GM18511 (cell line): ENCODE measurements around the gene MRPL12.
"Not testable (repeated sequence)": the region's sequence is repeated elsewhere in the genome, so short reads cannot be mapped to it uniquely, and the experiment has no call there.

Experiments
- ATAC-seq: cut with Tn5 transposase; IDR thresholded peaks from one replicate; pipeline ENCODE4 v1.9.1; 2021; ENCODE audit warnings: mild to moderate bottlenecking, moderate library complexity; ENCODE audit not compliant: unreplicated experiment

MRPL12 gene

DNA sequence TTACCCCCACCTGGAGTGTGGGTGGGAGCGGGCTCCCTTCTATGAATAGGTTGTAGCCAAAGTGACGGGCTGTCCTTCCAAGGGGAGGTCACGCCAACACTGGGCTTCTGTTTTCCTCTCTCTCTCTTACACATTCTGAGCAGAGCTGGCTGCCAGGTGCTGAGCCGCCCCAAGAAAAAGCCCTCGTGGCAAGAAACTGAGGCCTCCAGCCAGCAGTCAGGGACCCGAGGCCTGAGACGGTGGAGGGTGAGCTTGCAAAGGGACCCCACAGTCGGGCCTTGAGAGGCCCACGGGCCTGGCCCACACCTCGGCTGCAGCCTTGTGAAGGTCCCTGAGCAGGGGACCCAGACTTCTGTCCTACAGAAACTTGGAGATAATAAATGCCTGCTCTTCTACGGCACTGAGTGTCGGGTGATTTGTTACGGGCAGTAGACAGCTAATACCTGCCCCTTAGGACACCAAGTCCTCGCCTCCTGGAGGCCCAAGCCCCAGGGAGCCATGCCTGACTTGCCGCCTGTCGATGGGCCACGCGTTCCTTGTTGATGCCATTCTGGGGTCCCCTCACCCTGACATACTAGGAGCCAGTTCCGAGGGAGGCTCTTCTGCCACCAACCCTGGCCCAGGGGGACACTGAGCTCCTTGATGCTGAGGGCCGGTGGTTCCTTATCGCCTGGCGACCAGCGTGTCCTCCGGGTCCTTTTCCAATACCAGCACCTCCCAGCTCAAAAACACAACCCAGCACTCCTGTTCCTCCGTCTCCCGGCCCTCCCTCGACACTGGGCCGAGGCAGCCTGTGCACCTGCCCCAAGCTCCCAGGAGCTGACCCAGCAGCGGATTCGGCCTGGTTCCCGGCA is 35.0 kb downstream of the MRPL12 start:
- ATAC-seq: no peak

DNA sequence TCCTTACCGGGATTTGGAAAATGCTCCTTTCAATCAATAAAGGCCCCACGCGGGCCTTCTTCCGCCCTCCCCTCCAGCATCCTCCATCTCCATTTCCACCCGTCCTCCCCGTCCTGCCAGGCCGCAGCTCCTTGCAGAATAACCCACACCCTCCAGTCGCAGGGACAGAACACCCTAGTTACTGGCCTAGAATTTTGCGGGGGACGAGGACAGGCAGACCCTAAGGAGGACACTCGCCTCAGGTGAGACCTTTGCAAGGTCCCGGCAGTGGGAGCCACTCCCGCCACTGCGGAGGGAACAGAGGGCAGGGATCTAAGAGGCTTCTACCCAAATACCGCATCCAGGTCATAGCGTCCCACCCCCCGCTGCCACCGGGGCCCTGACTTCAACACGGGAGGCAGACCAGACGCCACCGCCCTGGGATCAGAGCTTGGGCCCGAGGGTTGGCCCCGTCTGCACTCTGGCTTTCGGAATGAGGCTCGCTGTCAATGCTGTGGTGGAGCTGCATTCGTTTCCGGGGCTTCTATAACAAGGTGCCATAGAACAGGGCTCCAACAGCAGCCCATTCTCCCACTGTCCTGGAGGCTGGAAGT is 35.7 kb downstream of the MRPL12 start:
- ATAC-seq: no peak

DNA sequence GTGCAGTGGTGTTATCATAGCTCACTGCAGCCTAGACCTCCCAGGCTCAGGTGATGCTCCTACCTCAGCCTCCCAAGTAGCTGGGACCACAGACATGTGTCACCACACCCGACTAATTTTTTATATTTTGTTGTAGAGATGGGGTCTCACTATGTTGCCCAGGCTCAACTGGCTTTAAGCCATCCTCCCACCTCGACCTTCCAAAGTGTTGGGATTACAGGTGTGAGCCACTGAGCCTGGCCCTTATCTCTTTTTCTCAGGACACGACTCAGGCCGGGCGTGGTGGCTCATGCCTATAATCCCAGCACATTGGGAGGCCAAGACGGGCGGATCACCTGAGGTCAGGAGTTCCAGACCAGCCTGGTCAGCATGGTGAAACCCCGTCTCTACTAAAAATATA is 36.4 kb downstream of the MRPL12 start:
- not testable (repeated sequence) for ATAC-seq

DNA sequence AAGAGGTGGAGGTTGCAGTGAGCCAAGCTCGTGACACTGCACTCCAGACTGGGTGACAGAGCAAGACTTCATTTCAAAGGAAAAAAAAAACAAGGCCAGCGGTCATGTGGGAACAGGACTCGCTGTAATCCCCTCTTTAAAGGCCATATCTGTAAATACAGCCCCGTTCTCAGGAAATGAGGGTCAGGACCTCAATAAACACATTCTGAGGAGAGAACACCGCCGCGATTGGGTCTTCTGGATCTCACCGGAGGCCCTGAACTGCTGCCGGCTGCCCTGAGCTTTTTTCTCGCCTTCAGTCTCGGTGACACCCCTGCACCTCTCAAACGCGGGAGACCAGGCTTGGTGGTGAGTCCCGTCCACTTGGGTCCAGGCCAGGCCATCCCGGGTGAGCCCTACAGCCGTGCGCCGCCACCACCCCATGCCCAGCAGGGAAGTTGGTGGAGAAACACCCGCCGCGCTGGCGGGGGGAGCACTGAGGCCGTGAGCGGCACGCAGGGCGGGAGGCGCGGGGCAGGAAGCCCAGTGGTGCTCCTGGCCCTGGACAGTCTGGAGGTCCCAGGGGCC is 37.3 kb downstream of the MRPL12 start:
- ATAC-seq: no peak

DNA sequence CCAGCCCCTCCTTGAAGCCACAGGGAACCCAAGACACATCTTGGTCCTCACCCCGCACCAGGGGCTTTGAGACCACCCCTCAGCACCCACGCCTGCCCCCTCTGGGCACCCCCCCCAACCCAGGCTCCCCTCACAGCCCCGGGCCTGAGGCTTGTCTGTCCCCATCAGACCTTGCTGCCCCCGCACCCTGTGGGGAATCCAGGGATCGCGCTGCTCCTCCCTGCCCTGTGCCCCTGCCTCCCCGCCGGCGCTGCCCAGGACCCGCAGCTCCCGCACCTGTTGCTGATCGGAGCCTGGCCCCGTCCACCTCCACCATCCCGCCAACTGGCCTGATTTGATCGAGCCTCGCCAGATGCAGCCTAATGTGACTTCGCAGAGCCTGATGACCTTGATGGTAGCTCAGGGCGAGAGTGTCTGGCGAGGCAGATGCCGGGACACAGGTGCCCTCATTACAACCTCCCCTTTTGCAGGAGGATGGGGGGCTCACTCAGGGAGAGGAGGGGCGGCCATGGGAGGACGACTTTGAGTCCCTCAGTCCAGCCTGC is 38.0 kb downstream of the MRPL12 start:
- no peak for ATAC-seq

DNA sequence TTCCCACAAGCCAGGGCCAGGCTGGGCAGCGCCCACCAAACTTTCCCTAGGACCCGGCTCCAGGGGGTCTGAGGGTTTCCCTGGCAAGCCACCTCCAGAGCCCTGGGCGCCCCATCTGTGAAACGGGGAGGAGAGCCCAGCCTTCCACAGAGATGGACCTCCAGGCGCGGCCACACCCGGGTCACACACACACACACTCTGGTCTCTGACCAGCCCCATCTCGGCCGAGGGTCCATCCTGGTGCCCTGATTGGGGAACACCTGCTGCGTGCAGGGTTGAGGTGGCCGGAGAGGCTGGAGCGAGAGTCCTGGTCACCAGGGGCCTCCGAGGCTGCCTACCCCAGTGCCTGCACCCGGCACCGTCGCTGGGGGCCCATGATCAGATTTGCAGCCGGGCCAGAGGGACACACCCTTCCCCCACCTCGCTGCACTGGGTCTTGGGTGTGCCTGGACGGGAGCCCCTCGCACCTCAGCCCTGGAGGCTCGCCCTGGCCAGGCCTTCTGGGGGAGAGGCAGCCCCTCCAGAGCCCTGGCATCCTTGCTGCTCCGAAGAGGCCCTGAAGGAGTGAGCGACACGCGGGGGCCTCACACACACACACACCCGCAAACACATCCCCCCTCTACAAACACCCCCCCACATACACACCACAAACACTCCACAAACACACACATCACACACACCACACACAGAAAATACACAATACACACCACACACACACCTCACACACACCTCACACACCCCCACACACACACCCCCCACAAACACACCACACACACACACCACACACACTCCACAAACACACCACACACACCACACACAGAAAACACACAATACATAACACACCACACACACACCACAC is 38.7 kb downstream of the MRPL12 start:
- no peak for ATAC-seq
